Stromal cell of bone marrow (primary cell): Measurements from ENCODE around the gene PRKG2.

Experiments
- DNase-seq: peaks from one replicate; pipeline ENCODE4 v3.0.0-alpha.2; 2012; ENCODE audit warnings: low read depth

Gene PRKG2

DNA sequence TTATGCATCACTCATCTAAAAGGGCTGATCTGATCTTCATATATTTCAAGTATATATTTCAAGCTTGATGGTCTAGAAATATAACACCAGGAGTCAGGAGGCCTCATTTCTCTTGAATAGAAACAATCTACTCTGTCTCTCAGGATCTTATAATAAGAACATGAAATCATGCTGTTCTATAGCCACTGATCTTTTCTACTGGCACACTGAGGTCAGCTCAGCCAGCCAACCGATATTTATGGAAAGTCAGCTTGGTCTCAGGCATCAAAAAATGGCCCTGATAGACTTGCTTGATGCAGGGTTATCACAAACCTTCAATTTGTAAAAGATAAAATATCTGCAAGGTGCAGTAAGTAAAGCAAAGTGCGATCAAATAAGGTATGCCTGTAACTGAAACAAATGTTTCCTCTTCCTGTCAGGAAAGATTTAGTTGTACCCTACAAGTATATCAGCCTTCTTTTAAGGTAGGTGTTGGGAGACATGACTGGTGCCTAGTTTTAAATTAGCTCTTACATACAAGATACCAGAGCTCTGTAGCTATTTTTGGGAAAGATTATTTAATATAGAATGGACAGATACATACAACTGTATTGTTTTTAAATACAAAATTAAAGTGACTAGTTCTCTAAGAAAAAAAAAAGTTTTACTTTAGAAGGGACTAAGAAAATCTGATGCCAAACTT, 121.2 kb downstream of the PRKG2 start:
- DNase-seq: no peak

DNA sequence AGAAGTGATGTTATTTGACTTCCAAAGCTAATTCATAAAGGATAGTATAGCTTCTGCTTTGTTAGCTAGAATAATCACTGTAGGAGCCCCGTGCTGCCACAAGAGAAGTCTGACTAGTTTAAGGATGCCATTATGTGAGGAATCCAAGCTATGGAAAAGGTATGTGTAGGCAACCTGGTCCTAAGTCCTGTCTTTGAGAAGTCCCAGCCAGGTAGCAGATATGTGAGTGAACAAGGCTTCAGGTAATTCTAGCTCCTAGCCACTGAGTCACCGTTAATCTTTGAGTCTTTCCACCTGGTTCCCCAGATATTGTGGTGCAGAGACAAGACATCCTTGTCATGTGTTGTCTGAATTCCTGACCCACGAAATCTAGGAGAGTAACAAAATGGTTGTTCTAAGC, 129.0 kb downstream of the PRKG2 start:
- DNase-seq: no peak

DNA sequence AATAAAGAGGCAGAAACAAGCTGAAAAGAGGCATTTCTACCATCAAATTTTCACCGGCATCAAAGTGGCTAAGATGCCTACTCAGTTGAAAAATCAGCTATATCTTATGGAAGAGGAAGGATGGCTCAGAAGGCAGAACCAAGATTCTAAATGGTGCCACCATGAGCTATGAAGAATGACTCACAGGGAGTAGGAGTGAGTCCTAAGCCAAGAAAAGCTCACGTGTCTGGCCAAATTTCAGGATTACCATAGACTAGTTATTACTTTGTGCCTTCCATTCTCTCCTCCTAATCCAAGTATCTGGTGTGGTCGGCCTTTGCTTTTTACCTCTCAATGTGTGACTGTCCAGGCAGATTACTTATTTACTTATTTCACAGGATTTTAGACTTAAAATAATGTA, 129.7 kb downstream of the PRKG2 start:
- peak; percentile 15 for DNase-seq

DNA sequence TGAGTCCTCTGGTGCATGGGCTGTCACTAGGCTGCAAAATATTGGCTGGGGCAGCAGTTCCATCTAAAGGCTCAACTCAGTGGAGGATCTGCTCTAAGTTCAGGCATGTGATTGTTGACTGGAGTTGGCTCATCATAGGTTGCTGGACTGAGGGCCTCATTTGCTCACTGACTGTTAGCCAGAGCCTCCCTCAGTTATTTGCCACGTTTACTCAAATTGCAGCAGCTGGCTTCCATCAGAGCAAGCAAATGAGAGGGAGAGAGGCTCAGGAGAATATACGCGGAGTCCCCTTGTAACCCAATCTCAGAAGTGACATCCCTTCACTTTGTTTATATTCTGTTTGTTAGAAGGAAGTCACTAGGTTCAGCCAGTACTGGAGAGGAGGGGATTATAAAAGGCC, 130.4 kb downstream of the PRKG2 start:
- peak; percentile 1 for DNase-seq

DNA sequence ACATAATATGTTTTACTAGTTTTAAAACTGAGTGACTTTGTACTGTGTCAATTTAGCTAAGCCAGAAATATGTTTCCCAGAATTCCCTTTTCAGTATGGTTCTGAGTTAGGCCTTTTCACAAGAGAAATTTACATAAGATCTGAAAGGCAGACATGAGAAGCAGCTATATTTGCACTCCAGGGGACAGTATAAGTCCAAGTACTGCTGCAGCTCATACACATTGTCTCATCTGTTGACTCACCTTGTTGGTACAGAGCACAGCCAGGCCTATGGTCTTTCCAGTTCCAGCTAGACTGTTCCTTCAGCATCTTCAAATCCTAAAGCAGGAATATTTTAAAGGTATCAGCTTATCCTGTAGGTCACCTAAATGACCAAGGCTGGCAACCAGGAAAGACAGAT, 131.0 kb downstream of the PRKG2 start:
- peak; percentile 15 for DNase-seq

DNA sequence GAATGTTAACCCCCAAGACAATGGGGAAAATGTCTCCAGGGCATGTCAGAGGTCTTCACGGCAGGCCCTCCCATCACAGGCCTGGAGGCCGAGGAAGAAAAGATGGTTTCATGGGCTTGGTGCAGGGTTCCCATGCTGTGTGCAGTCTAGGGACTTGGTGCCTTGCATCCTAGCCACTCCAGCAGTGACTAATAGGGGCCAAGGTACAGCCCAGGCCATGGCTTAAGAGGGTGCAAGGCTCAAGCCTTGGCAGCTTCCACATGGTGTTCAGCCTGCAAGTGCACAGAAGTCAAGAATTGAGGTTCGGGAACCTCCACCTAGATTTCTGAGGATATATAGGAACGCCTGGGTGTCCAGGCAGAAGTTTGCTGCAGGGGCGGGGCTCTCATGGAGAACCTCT, 133.9 kb downstream of the PRKG2 start:
- DNase-seq: no peak

DNA sequence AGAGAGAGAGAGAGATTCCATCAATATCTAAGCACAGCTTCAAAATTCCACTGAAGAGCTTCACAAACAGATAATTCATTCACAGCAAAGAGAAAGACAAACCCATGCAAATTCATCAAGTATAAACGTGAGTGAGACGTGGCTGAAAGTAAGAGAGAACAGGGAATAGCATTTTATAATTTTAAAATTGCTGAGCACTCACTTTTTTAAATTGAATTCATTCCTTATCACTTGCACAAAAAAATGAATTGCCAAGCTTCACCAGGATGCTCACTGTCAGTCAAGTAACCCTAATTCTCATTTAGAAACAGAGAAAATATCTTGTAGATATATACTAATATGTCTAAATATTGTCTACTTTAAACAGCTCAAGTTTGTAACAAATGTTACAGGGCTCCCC, 144.0 kb downstream of the PRKG2 start:
- no peak for DNase-seq

DNA sequence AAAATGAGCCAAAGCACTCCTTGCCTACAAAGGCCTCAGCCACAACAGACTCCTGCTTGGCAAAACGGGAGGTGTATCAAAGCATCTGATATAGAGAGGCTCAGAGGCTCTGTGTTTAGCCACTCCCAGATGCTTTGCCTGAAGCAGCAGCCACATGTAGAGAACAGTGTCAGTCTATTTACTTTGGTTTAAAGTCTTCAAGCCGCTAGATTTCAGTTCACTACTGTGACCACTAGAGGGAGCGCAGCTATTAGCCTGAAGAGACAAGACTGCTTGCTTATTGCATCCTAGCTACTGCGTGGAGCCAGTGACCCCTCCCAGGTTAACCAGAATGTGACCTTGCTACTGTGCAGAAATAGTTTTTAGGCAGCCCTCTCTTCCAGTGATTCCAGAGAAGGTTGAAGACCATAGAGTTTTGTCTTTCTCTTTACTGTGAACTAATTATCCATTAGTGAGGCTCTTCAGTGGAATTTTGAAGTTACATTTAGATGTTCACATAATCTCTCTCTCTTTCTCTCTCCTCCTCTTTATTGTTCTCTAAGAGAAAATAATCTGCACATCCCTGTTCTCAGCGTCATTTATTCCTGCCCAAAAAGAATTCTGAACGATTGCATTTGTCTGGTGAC, 145.2 kb downstream of the PRKG2 start:
- peak; percentile 70 for DNase-seq

DNA sequence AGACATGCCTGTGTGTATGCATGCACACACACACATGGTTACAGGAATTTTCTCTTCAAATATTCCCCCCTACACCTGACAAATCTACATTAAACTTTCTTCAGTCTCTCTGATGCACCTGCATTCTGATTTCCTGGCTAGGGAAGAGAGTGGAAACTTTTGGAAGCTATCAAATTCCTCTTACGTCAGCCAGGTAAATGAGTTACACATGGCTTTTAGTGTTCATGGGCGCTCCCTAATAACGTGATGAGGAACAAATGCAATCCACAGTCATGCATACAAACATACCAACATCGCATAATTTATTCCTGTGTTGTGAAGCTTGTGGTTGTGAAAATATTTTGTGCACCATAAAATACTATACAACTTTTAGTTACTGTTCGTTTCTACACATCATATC, 149.6 kb downstream of the PRKG2 start:
- no peak for DNase-seq

DNA sequence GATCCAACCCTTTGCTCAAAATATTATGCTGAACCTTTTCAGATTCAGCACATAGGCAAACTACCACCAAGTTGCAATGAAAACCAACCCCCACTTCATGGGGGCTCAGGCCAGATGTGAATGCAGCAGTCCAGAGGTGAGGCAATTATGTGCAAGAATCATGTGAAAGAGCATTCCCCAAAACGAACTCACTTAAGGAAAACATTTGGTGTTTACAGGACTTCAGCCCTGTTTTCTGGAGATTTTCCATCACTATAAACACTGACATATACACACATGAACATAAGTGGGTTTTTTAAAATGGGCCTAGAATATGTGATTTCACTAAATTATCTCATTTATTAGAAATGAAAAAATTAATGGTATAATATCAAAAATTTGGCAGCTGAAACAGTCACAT, 153.0 kb downstream of the PRKG2 start:
- DNase-seq: no peak

DNA sequence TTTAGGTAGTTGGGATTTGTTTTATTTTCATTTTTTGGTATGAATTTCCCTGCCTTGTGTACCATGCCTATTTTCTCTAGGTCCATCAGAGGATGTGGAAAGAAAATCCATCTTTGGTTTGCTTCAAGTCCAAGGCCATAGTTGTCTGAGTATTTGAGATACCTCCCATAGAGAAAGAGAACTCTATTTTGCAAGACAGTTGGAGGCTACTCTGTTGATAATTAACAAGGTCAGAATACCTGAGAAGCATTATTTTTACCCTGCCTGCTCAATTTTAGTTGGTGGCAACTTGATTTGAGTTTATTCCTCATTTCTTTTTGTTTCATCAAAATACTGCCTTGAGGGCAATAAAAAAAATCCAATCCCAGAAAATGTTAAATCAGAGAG, 153.7 kb downstream of the PRKG2 start:
- DNase-seq: no peak

DNA sequence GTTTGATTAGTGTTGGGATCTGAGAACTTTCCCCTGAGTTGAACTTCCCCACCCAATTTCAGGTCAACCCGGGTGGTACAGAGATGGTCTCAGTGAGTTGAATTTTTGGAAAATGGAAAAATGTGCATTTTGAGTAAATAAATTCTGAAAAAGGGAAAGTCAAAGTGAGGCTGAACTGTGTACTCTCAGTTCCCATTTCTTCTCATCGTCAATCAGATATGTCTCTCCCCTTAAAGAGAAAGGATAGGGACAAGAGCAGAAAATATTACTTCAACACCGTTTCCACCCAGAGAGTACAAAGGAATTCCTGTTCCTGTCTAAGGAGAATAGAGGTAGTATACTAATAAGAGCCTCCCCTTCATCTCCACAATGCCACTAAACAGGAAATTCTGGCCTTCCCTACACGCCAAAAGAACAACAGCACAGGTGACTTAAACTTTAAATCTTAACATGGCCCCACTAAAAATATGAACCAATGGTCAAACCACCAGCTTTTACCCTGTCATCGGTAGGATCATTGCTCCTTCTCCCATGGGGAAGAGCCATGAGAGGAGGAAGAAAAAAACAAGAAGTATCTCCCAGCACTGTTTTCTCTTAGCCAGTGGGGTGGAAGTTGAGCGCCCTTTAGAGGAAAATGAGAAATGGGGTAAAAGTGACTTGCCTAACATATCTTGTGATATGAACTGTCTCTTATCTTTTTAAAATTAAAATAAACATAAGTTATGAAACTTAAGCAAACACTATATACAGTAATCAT, 154.3 kb downstream of the PRKG2 start:
- DNase-seq: no peak

DNA sequence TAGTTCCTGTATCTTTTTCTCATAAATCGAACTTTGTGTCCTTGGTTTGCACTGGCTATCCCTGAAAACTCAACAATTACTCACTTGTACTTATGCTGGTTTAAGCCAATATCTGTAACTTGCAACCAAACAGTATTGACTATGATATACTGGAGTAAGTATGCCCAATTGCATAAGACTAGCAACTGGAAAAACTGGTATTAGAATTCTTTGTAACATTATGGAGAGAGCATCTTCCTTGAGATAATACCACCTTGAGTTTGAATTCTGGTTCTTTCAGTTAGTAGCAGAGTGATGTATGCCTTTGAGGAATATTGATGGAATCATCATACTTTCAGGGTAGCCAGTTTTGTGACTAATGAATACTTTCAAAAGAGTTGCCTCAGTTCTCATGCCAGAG, 156.4 kb downstream of the PRKG2 start:
- DNase-seq: no peak

DNA sequence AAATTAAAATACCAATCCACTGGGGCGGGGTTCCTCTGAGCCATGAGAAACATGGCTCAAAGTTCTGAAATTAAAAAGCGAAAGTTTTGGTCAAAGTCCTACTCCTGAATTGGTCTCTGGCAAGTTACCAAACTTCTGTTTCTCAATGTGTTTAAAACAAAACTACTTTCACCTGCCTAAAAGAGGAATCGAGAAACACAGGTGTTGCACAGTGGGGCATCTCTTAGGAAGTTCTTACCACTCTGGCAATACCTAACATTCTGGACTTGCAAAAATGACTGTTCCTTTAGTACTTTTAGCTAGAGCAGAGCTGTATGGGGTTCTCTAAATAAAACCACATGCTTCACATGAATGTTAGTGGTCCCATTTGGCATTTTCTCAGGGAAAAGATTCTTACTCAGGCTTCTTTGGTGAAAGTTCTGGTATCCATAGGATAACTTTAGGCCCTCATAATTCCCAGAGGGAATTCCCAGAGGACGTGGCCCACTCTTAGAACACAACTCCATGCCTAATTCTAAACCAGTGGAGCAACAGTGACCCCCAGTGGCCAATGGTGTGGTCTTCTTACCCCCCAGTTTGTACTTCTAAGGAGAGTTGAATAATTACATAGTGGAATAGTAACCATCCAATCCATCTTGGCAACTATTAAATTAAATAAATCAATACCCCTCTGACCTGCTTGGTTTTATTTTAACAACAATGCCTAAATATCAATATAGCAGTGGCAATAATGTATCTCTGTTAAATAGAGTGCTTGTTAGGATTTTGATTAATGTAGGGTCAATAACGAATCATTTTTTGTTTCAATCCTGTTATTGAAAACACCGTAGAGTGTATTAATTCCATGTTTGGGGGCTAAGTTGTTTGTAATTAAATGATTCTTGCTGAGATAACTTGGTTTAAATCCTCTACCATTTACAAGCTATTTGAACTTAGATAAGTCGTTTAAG, 162.6 kb downstream of the PRKG2 start:
- no peak for DNase-seq

DNA sequence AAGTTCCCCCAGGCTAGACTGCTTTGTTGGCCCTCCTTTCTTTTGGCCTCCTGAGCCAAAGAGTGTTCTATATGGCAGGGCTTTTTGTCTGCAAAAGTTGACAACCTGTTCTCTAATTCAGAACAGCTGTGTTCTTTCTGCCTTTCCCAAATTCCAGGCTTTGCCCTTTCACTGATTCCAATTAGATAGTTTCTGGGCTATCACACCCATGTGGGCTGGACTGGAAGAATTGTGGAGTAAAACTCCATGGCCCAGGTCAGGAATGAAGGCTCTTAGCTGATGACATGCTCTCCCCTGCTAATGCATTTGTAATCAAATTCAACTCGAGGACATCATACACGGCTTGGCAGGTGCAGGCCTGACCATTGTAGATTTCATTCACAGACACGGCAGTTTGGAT, 165.1 kb downstream of the PRKG2 start:
- no peak for DNase-seq

DNA sequence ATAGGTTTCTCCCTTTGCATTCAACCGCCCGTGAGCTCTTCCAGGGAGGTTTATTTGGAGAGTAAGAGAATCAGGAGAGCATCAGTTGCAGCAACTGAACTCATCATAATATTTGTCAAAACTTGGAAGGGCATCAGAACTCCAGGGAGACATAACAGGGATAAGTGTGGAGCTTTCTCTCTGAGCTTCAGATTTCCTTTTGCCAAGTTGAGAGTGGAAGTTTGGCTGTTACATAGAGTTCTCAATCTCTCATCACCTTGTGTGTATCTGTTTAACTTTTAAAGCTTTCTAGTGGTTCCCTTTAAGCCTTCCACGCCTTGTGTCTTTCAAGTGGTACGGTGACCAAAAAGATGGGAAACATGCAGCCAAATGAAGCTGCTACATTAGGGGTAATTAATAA, 165.7 kb downstream of the PRKG2 start:
- DNase-seq: no peak

DNA sequence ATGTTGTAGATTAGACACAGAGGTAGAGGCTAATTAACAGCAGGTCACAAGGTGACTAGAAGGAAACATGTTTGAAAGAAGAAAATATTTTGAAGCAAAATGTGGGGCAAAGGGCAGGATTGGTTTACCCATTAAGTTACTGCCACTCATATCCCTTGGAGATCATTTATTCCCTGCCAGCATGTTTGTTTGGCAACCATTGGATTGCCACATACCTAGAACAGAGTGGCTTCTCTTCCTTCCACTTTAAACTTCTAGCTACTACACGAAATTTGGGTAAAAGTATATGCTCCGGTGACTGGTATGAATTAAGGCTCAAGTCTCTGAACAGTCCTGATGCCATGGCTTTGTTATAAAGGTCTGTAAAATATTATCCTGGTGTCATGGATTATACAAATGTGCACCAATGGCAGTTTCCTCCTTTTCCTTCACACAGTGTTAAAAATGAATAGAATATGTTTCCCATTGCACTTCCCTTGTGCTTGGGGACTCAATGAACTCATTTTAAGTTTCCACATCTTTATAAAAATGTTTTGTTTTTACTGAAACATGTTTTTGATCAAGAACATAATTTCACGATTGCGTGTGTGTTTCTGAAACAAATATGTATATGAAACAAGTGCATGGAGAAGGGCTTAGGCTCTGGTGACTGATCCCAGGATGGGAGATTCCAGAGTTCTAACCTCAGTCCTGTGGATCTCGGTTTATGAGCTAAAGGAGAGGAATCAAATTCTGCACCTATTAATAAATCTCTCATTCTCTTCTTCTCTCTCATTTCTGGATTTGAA, 172.2 kb downstream of the PRKG2 start:
- DNase-seq: no peak

DNA sequence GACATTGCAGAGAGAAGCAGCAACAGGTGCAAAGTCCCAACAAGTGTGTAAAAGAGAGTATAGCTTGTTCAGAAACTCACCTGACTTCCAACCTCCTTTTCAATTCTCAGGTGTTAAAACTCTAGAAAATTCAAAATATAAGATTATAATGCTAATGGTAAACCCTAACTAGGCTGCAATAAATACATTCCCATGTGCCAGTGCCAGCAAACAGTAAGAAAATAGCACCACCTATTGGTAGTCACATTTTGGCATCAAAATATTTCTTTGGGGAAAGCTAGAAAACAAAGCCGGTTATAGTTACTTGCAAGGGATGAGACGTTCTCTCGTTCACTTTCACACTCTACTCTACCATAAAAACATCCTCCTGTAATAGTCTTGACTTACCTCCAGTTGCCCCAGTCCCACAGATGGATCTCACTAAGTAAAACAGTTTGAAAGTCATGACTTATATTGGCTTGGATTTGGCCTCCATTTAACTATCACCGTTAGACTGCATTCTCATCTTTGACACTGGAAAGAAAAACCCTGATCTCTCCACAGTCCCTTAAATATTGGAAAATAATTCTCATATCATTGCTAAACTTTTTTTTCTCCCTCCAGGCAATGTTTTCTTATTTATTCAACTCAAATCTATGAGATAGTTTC, 174.9 kb downstream of the PRKG2 start:
- peak; percentile 25 for DNase-seq

DNA sequence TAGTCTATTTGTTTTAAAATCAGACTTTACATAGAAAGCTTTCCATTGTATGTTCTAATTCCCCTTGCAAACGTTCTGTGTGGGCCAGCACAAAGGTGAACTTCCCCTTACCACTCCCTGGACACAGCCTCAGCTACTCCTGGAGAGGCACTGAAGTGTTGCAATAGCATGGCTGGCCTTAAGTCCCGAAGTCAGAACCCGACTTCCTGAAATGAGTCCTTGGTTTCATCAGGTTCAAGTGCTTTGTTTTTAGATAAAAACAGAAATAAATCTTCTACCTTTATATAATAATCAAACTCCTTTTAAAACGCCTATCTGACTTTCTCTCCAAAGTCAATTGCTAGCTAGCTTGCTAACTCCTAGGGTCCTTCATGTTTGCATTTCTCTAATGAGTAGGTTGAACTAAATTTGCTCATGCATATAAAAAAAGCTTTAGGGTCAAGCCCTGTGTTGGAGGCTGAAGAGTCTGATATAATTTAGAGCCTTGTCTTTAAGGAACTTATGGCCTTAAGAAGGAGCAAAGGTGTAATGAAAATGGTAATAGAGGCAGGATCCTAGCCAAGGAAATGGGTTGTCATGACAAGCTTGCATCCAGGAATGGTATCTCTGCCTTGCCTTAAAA, 175.6 kb downstream of the PRKG2 start:
- no peak for DNase-seq

DNA sequence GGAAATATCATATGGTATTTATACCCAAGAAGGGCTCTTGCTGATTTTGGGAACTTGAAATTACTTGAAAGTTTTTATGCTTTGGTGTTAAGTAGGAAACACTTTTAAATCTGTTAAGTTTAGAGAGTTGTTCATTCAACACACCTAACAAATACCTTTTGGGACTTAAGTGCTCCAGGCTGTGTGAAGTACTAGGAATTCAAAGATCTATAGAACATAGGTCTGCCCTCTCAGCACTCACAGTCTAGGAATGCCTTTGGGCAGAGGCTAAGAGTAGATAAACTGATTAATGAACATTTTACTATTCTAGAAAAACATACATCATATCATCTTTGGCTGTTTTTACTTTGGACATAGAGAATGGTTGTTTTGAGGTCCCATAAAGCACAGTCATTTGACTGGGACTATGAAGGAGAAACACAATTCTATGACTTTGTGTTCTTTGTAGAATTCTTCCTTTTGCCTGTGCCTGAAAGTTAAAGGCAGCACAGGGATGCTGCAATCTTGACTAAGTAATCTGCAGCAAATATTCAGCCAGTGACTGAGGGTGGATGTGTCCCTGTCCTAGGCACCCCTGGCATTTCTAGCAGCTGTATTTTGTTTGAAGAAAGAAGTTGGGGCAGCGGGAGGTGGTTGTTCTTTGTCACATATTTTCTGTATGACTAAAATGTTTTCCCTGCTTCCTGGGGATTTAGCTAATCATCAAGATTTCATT, 176.2 kb downstream of the PRKG2 start:
- no peak for DNase-seq
